IPS DF 6.9 (cell line): Measurements from ENCODE around the gene POU6F2.

ENCODE experiments used
- DNase-seq: peaks from one replicate; pipeline ENCODE4 v3.0.0-alpha.2; 2013; ENCODE audit warnings: low read depth, low spot score
- H3K27ac ChIP-seq: one replicate; pipeline ENCODE4 v1.5.1; 2013; ENCODE audit warnings: low read length, control low read depth
- H3K27me3 ChIP-seq: 2 replicates; pipeline ENCODE4 v1.6.1; 2013; ENCODE audit warnings: mild to moderate bottlenecking, low read length; ENCODE audit not compliant: control insufficient read depth, insufficient read depth
- H3K36me3 ChIP-seq: 2 replicates; pipeline ENCODE4 v1.6.1; 2013; ENCODE audit warnings: low read length; ENCODE audit not compliant: control insufficient read depth, insufficient read depth
- H3K4me1 ChIP-seq: 2 replicates; pipeline ENCODE4 v1.6.1; 2013; ENCODE audit warnings: low read length; ENCODE audit not compliant: control insufficient read depth, insufficient read depth
- H3K4me3 ChIP-seq: 2 replicates; pipeline ENCODE4 v1.5.1; 2013; ENCODE audit warnings: mild to moderate bottlenecking, low read length
- H3K9me3 ChIP-seq: 2 replicates; pipeline ENCODE4 v1.6.1; 2013; ENCODE audit warnings: low read length, inconsistent platforms; ENCODE audit not compliant: control insufficient read depth, insufficient read depth
- WGBS: extraction: QIAGEN DNeasy Blood & Tissue Kit; methylation state at CpG from one replicate; pipeline ENCODE4 v1.1.7; 2013; ENCODE audit warnings: mixed read lengths, missing lambda C conversion rate; ENCODE audit not compliant: insufficient read length, insufficient coverage; 5-methylcytosine and 5-hydroxymethylcytosine counted together

The POU6F2 gene

GRCh38 chr7:39291628-39292410 is 314.1 kb downstream of the POU6F2 start:
- no peak overlapping the region for H3K27ac ChIP-seq
- no peaks in the 10 kb centered on the region for H3K27me3 ChIP-seq
- WGBS, result no CpG with 5 or more reads among the region's 10 CpGs
- H3K36me3 ChIP-seq, result no peaks in the 10 kb centered on the region
- H3K9me3 ChIP-seq, result no peaks in the 10 kb centered on the region
- H3K4me1 ChIP-seq, result no peaks in the 10 kb centered on the region
- DNase-seq, result no peak
- no peak overlapping the region for H3K4me3 ChIP-seq

DNA sequence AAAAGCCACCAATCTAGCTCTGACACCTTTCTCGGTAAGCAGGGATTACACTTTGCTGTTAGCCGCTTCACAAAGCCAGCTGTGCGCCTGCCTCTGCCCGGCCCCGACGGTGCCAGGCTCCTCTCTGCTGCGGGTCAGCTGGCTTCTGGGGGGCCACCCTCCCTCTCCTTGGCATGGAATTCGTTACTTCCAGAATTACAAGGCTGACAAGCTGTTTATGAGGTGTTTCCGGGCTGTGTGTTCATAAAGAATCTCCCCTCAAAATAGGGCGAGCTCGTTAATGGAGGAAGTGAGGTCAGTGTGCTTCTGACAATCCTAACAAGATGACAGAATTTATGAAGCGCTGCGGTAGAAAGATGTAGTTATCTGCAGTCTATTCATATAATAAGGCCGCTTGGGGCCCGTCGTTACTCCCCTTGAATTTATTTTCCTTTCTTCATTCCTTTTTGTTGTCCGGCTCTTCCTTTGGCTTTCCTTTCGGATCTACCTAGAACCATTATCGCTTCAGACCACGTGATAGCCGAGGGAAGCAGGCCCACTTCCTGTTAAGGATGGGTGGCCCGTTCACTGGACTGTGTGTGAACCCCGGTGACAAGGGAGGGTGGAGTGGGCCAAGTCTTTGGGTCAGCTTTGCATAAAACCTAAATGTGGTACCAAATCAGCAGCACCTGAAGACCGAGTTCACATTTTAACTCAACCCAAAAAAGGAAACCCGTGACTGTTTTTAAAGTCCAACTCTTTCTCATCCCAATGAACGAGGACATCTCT is 315.5 kb downstream of the POU6F2 start:
- Histone ChIP-seq H3K27ac (no peak overlapping the region), H3K27me3 (no peaks in the 10 kb centered on the region), H3K4me1 (no peaks in the 10 kb centered on the region), H3K36me3 (no peaks in the 10 kb centered on the region), H3K9me3 (no peaks in the 10 kb centered on the region), H3K4me3 (no peak overlapping the region)
- DNase-seq, result no peak
- WGBS, result no CpG with 5 or more reads among the region's 26 CpGs

DNA sequence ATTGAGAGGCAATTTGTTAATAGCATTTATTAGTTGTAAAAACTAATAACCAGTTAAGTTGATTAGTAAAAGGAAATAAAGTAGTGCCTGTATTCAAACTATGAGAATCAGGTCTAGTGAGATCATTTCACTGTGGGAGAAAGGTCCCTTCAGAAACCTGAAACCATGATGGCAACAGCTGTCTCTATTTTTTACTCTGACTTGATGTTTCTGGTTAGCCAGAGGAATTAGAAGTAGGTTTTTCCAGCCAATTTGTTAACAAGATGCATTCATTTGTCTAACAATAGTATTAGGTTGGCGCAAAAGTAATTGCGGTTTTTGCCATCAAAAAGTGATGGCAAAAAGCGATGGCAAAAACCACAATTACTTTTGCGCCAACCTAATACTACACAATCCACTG is 316.3 kb downstream of the POU6F2 start:
- no peaks in the 10 kb centered on the region for H3K36me3 ChIP-seq
- H3K4me1 ChIP-seq, result no peaks in the 10 kb centered on the region
- no peak overlapping the region for H3K4me3 ChIP-seq
- no peaks in the 10 kb centered on the region for H3K27me3 ChIP-seq
- no peaks in the 10 kb centered on the region for H3K9me3 ChIP-seq
- WGBS, result no CpG with 5 or more reads among the region's 4 CpGs
- no peak overlapping the region for H3K27ac ChIP-seq
- DNase-seq, result no peak

GRCh38 chr7:39295796-39296195 is 318.1 kb downstream of the POU6F2 start:
- no peaks in the 10 kb centered on the region for H3K4me1 ChIP-seq
- DNase-seq, result no peak

GRCh38 chr7:39299695-39300094 is 322.0 kb downstream of the POU6F2 start:
- no peaks in the 10 kb centered on the region for H3K36me3 ChIP-seq
- H3K4me1 ChIP-seq, result no peaks in the 10 kb centered on the region
- DNase-seq, result no peak
- H3K9me3 ChIP-seq, result no peaks in the 10 kb centered on the region
- no CpG with 5 or more reads among the region's 6 CpGs for WGBS
- H3K27me3 ChIP-seq, result no peaks in the 10 kb centered on the region
- H3K4me3 ChIP-seq, result no peak overlapping the region
- no peak overlapping the region for H3K27ac ChIP-seq

More at GRCh38 chr7:39295796-39296195, 318.1 kb downstream of the POU6F2 start:
- no peaks in the 10 kb centered on the region for H3K27me3 ChIP-seq
- no peaks in the 10 kb centered on the region for H3K9me3 ChIP-seq
- no peak overlapping the region for H3K27ac ChIP-seq
- no peaks in the 10 kb centered on the region for H3K36me3 ChIP-seq
- no peak overlapping the region for H3K4me3 ChIP-seq

DNA sequence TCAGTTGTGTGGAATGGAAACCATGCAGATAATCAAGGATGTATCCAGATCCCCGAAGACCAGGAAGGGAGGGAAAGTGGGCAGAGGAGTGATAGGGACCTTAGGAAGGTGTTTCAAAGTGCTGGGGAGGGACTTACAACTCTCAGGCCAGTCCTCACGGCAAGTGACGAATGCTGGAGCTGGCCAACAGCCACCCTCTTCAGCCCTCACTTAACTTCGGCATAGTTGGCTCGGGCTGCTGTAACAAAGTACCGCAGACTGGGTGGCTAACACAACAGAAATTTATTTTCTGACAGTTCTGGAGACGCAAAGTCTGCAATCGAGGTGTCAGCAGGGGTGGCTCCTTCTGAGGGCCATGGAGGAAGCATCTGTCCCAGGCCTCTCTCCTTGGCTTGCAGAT is 322.6 kb downstream of the POU6F2 start:
- Histone ChIP-seq H3K36me3 (no peaks in the 10 kb centered on the region), H3K9me3 (no peaks in the 10 kb centered on the region), H3K27me3 (no peaks in the 10 kb centered on the region), H3K4me3 (no peak overlapping the region), H3K27ac (no peak overlapping the region), H3K4me1 (no peaks in the 10 kb centered on the region)
- no peak for DNase-seq
- WGBS, result no CpG with 5 or more reads among the region's 8 CpGs

- no peaks in the 10 kb centered on the region for H3K9me3 ChIP-seq
- no peaks in the 10 kb centered on the region for H3K27me3 ChIP-seq
- no peak for DNase-seq
- H3K36me3 ChIP-seq, result no peaks in the 10 kb centered on the region
- no peak overlapping the region for H3K27ac ChIP-seq
- no peaks in the 10 kb centered on the region for H3K4me1 ChIP-seq
- no peak overlapping the region for H3K4me3 ChIP-seq
Observed at GRCh38 chr7:39301543-39301942, 323.8 kb downstream of the POU6F2 start.

DNA sequence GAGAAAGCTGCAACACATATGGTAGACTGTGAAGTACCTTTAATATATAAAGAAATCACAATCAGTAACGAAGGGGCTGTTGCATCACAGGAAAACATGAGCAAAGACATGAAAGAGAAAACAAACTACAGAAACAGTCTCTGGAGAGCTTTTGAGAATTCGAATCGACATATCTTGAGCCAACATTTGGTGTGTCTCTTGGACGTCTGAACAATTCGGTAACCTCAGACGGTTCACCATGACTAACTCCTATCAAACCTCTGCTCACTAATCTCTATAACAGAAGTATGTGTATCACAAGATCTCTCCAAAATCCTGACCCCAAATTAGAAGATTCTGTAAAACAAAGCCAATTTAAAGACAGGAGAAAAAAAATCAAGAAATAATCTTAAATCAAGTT is 326.5 kb downstream of the POU6F2 start:
- no peaks in the 10 kb centered on the region for H3K27me3 ChIP-seq
- no peaks in the 10 kb centered on the region for H3K4me1 ChIP-seq
- no CpG with 5 or more reads among the region's 6 CpGs for WGBS
- DNase-seq, result no peak
- H3K4me3 ChIP-seq, result no peak overlapping the region
- H3K36me3 ChIP-seq, result no peaks in the 10 kb centered on the region
- no peaks in the 10 kb centered on the region for H3K9me3 ChIP-seq
- H3K27ac ChIP-seq, result no peak overlapping the region

GRCh38 chr7:39304668-39305405 is 327.1 kb downstream of the POU6F2 start:
- Histone ChIP-seq H3K4me3 (no peak overlapping the region), H3K27me3 (no peaks in the 10 kb centered on the region), H3K36me3 (no peaks in the 10 kb centered on the region), H3K27ac (no peak overlapping the region), H3K9me3 (no peaks in the 10 kb centered on the region), H3K4me1 (no peaks in the 10 kb centered on the region)
- DNase-seq, result no peak
- WGBS, result no CpG with 5 or more reads among the region's 3 CpGs

- Histone ChIP-seq H3K4me1 (peaks cover 3% of the 10 kb centered on the region), H3K4me3 (no peak overlapping the region), H3K36me3 (no peaks in the 10 kb centered on the region), H3K27ac (no peak overlapping the region), H3K27me3 (no peaks in the 10 kb centered on the region), H3K9me3 (no peaks in the 10 kb centered on the region)
- DNase-seq, result no peak
- no CpG with 5 or more reads among the region's 5 CpGs for WGBS
Observed at GRCh38 chr7:39306016-39306570, 328.4 kb downstream of the POU6F2 start.
